Breast epithelium (tissue), 4 donors: ENCODE data around the gene KRT222. TPM values are rescaled to one million over a fixed set of nuclear protein-coding genes. Genes with fewer than 3 reads are reported as not detected.

ENCODE experiments used
- DNase-seq, 2 donors: peaks; one replicate each; pipeline ENCODE4 v3.0.0-alpha.2; 2019; ENCODE audit warnings: low spot score in 2 of 2
- H3K27ac ChIP-seq, 2 donors: fragments of 200-600 bp; sonication (generic) in 1 of 2; one replicate each; pipeline ENCODE4 v1.5.1; 2016 to 2019; ENCODE audit warnings: mild to moderate bottlenecking in 1 of 2
- H3K27me3 ChIP-seq, 2 donors: fragments of 200-600 bp; sonication (generic) in 1 of 2; one replicate each; pipeline versions ENCODE4 v1.5.1 to v1.6.0; 2017 to 2019; ENCODE audit warnings: control low read depth in 1 of 2, mild to moderate bottlenecking in 1 of 2
- H3K36me3 ChIP-seq: fragments of 200-600 bp; one replicate; pipeline ENCODE4 v1.5.1; 2019
- H3K4me1 ChIP-seq, 2 donors: fragments of 200-600 bp; sonication (generic); one replicate each; pipeline ENCODE4 v1.5.1; 2016 to 2019; ENCODE audit warnings: control low read depth in 1 of 2
- H3K4me3 ChIP-seq, 3 donors: fragments of 200-600 bp; sonication (generic); 1 replicate in 2 of 3; 2 replicates in 1 of 3; pipeline ENCODE4 v1.5.1; 2016 to 2019; ENCODE audit warnings: mild to moderate bottlenecking in 3 of 3, moderate library complexity in 2 of 3
- H3K9me3 ChIP-seq, 2 donors: fragments of 200-600 bp; sonication (generic) in 1 of 2; one replicate each; pipeline ENCODE4 v1.5.1; 2016 to 2019; ENCODE audit warnings: control low read depth in 1 of 2
- CTCF ChIP-seq, 3 donors: fragments of 450-650 bp; IDR thresholded peaks; one replicate each; pipeline ENCODE4 v1.5.1; 2016 to 2017; ENCODE audit warnings: antibody characterized with exemption in 3 of 3, mild to moderate bottlenecking in 3 of 3, moderate library complexity in 3 of 3
- POLR2A ChIP-seq: fragments of 450-650 bp; IDR thresholded peaks from one replicate; pipeline ENCODE4 v1.6.1; 2016; ENCODE audit warnings: antibody characterized with exemption, mild to moderate bottlenecking, moderate library complexity
- POLR2AphosphoS5 ChIP-seq, 3 donors: sonication (generic); formaldehyde crosslinking; IDR thresholded peaks; one replicate each; pipeline ENCODE4 v1.6.1; 2017; ENCODE audit warnings: antibody characterized with exemption in 3 of 3
- intact Hi-C: fragments of 100-400 bp; cut with DNase I; formaldehyde crosslinking; loops from one replicate; pipeline ENCODE4 v1.15.1; 2023; ENCODE audit warnings: low total_unique reads
- total RNA-seq, 3 donors: library from RNA; depleted of rRNA; stranded (reverse); fragments of >200 nt; gene quantifications; one replicate each; pipeline ENCODE4 v1.1.0, GENCODE V29; 2016

The KRT222 gene
- total RNA-seq, 3 donors from 2014 or later = 0.80 to 1.3 (median 1.0) TPM

GRCh38 chr17:40613467-40614154, 51.4 kb downstream of the KRT222 start:
- no peaks in the 10 kb centered on the region for H3K36me3 ChIP-seq
- no peaks in the 10 kb centered on the region for H3K27me3 ChIP-seq
- intact Hi-C loops = no loop called here
- no peak overlapping the region for H3K4me3 ChIP-seq
- no peaks in the 10 kb centered on the region for H3K4me1 ChIP-seq
- H3K9me3 ChIP-seq = no peaks in the 10 kb centered on the region
- peak overlapping the region in 1 of 2 donors; percentile 5 for H3K27ac ChIP-seq
- no peak for DNase-seq
- TF ChIP-seq CTCF (IDR thresholded peaks at IDR 0.05) (no peak), POLR2A (no peak)

GRCh38 chr17:40612599-40613244, 52.3 kb downstream of the KRT222 start:
- peak overlapping the region in 1 of 2 donors; percentile 5 for H3K27ac ChIP-seq
- peak in 1 of 2 donors; percentile 45 for DNase-seq
- no peak overlapping the region for H3K4me3 ChIP-seq
- no peaks in the 10 kb centered on the region for H3K36me3 ChIP-seq
- H3K27me3 ChIP-seq = no peaks in the 10 kb centered on the region
- H3K9me3 ChIP-seq = no peaks in the 10 kb centered on the region
- intact Hi-C loops = no loop called here
- TF ChIP-seq POLR2AphosphoS5 (IDR thresholded peaks at IDR 0.05) = no peak
- TF ChIP-seq POLR2A = no peak
- no peak for TF ChIP-seq CTCF (IDR thresholded peaks at IDR 0.05)
- H3K4me1 ChIP-seq = no peaks in the 10 kb centered on the region

DNA sequence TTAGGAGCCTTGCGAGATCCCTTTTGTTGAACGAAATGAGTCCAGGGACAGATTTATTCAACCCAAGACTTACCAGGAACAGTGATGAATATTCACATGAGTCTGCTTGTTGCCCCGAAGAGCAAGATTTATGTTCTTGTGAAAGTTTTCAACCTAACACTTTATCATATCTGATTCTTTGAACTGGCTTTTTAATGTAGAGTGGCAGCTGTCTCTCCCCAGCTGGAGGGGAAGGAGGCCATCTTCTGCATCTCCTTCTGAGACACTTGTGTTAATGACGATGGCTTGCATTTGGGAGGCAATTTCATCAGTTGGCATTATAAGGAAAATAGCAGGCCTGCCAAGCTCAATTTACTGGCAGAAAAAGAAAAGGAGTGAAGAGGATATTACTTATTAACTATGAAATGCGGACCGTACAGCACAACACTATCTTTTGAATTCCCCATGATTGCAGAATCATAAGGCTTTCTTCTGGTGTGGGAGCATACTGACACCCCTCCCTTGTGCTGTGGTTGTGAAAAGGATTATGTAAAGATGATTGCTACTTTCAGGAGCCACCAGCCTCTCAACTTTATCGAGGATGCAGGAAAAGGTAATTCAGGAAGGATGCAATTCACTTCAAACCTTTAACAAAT, 53.0 kb downstream of the KRT222 start:
- H3K4me3 ChIP-seq = no peak overlapping the region
- H3K27ac ChIP-seq = no peak overlapping the region
- no peak for TF ChIP-seq POLR2AphosphoS5 (IDR thresholded peaks at IDR 0.05)
- no peak for TF ChIP-seq CTCF (IDR thresholded peaks at IDR 0.05)
- DNase-seq = no peak
- no peaks in the 10 kb centered on the region for H3K36me3 ChIP-seq
- no peaks in the 10 kb centered on the region for H3K27me3 ChIP-seq
- no peaks in the 10 kb centered on the region for H3K9me3 ChIP-seq
- intact Hi-C loops = no loop called here
- H3K4me1 ChIP-seq = no peaks in the 10 kb centered on the region

GRCh38 chr17:40610359-40610758, 54.6 kb downstream of the KRT222 start:
- no peak for DNase-seq
- H3K9me3 ChIP-seq = no peaks in the 10 kb centered on the region
- H3K27ac ChIP-seq = no peak overlapping the region
- H3K4me3 ChIP-seq = no peak overlapping the region
- TF ChIP-seq POLR2AphosphoS5 (IDR thresholded peaks at IDR 0.05) (no peak), POLR2A (no peak), CTCF (IDR thresholded peaks at IDR 0.05) (no peak)
- H3K36me3 ChIP-seq = no peaks in the 10 kb centered on the region
- H3K27me3 ChIP-seq = no peaks in the 10 kb centered on the region
- intact Hi-C loops = no loop called here
- H3K4me1 ChIP-seq = no peaks in the 10 kb centered on the region

- Histone ChIP-seq H3K36me3 (no peaks in the 10 kb centered on the region), H3K9me3 (no peaks in the 10 kb centered on the region), H3K4me3 (no peak overlapping the region), H3K27ac (peak overlapping the region in 1 of 2 donors; percentile 84), H3K27me3 (no peaks in the 10 kb centered on the region), H3K4me1 (no peaks in the 10 kb centered on the region)
- no peak for TF ChIP-seq POLR2A
- no peak for TF ChIP-seq POLR2AphosphoS5 (IDR thresholded peaks at IDR 0.05)
- no peak for TF ChIP-seq CTCF (IDR thresholded peaks at IDR 0.05)
- no peak for DNase-seq
- intact Hi-C loops = no loop called here
These were observed 56.9 kb downstream of the KRT222 start for GRCh38 chr17:40608061-40608581.
